GM12874 (cell line): ENCODE measurements around the gene VAT1L.

Experiments used
- TF ChIP-seq, protein P1 (sequence below): IDR thresholded peaks from 2 replicates; pipeline ENCODE4 v1.5.1; 2011; ENCODE audit warnings: low read depth, mild to moderate bottlenecking, control low read depth, low read length, moderate library complexity; ENCODE audit not compliant: insufficient read depth

Gene VAT1L

DNA sequence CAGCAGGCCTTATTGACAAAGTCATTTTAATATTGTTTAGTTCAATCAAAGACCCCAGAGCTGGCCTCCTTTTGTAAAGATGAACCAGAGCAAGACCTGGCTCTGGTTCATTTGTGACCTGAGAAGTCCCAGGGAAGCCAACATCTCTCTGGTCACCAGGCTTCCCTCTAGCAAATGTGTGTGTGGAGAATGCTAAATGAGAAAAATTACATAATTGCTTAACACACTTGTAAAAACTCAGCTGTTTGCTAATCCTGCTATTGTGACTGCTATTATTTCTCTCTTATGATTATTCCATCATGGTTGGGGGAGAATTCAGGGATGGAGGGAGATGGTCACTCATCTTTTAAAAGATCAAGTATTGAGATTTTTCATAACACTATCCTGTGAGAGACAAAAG, 139.7 kb downstream of the VAT1L start:
- TF ChIP-seq, protein P1, sequence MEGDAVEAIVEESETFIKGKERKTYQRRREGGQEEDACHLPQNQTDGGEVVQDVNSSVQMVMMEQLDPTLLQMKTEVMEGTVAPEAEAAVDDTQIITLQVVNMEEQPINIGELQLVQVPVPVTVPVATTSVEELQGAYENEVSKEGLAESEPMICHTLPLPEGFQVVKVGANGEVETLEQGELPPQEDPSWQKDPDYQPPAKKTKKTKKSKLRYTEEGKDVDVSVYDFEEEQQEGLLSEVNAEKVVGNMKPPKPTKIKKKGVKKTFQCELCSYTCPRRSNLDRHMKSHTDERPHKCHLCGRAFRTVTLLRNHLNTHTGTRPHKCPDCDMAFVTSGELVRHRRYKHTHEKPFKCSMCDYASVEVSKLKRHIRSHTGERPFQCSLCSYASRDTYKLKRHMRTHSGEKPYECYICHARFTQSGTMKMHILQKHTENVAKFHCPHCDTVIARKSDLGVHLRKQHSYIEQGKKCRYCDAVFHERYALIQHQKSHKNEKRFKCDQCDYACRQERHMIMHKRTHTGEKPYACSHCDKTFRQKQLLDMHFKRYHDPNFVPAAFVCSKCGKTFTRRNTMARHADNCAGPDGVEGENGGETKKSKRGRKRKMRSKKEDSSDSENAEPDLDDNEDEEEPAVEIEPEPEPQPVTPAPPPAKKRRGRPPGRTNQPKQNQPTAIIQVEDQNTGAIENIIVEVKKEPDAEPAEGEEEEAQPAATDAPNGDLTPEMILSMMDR, result no peak

DNA sequence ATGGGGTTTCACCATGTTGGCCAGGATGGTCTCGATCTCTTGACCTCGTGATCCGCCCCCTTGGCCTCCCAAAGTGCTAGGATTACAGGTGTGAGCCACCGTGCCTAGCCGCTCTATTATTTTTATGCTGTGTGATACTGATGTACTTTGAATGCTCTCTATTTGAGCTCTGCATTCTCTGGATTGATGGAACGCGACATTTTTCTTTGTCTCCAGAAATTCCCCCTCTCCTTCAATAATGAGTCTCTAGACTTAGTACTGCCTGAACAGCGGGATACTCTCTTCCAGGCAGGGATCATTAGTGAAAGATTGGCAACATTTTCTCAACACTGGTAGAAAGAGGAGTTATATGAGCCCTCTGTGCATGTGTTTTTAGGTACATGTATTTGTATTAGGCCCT, 140.6 kb downstream of the VAT1L start:
- TF ChIP-seq, protein P1, result no peak

DNA sequence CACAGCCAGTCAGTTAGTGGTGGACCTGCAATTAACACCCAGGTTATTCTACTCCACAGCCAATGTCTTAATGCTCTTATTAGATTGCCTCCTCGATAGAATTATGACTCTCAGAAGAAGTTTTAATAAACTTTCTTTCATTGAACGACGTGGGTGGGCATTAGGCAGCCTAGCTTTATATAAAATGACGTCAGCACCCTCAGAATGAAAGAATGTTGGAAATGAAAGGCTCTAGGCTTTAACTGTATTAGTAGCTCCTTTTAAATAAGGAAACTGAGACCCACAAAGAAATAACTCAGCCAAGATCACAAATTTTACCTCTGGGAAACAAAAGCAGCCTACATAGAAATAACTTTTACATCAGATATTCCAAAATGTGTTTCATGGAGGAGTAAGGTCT, 142.7 kb downstream of the VAT1L start:
- TF ChIP-seq, protein P1, result no peak

DNA sequence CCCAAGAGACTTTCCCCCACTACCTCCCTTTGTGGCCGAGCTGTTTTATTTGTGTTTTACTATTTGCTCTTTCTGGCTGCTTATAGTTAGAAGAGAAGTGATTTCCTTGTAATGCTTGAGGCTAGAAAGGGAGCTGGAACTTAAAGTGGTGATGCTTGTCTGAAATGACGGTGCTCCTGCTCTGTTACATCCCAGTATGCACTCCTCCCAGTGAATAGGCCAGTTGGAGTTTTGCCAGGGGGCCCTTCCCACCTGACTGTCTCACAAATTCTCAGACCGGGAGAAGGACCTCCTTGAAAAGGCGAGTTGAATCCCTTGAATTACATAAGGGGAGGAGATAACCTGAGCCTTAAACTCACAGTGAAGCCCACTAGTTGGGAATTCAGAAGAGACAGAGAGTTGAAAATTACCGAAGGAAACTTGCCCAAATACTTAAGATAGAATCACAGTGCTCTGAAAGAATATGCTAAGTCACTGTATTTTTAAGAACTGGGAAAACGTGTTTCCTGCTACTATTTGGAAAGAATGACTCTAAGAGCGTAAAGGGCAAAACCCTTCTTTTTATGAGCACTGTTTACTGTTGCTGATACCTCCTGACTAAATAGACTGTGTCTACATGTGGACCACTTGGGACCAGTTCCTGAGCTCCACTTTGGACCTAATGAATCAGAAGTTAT, 149.2 kb downstream of the VAT1L start:
- TF ChIP-seq, protein P1, result no peak

DNA sequence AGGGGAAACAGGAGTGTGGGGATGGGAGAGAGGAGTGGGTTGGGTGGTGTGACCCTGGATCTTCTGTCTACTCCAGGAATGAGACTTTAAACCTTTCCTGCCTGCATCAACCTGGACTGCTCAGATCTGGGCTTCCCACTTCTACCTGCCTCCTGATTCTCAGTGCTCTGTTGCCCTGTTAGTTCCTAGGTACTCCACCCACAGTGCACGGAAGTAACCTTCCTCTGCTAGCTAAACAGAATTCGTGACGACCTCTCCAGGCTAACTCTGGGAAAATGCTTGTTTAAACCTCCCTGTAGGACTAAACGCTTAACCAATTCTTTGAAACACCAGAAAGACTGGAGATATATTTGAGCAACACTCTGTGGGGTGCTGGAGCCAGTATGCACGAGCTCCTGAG, 150.5 kb downstream of the VAT1L start:
- TF ChIP-seq, protein P1, result no peak

DNA sequence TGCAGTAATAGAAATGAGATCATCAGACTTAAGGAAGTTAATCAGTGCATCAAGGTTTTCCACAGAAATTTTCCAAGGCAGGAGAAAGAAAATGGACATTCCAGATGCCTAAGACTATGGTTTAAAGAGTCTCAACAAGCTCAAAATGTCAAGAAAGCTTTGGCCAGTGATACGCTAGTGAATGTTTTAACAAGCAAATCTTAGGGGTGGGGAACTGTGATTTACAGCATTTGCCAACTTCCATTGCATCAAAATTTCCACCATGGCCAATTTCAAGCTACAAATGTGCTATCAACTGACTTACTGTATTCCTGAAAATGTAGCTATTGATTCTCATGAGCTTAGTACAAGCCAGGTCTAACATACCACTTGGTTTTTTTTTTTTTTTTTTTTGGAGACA, 151.6 kb downstream of the VAT1L start:
- TF ChIP-seq, protein P1, result no peak

DNA sequence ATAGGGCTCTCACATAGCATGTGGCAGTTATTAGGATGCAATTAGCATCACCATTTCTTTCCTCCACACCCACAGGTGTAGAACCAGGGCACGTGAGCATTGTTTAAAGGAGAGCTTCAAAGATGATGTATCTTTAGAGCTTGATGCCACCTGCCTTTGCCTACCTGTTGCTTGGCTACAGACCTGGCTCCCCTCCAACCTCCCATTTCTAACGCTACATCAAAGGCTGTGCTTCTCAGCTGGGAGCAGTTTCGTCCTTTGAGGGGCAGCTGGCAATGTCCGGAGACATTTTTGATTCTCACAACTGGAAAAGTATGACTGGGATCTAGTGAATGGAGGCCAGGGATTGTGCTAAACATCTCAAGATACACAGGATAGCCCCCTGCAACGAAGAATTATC, 155.4 kb downstream of the VAT1L start:
- TF ChIP-seq, protein P1, result no peak
